GM12801 (cell line): ENCODE results near the gene MAPK8IP2.

Source experiments
- TF ChIP-seq, protein P1 (sequence below): IDR thresholded peaks from one replicate; pipeline ENCODE4 v1.5.1; 2011; ENCODE audit warnings: control low read depth; ENCODE audit not compliant: insufficient read length; ENCODE audit errors: extremely low read depth

Gene MAPK8IP2

DNA sequence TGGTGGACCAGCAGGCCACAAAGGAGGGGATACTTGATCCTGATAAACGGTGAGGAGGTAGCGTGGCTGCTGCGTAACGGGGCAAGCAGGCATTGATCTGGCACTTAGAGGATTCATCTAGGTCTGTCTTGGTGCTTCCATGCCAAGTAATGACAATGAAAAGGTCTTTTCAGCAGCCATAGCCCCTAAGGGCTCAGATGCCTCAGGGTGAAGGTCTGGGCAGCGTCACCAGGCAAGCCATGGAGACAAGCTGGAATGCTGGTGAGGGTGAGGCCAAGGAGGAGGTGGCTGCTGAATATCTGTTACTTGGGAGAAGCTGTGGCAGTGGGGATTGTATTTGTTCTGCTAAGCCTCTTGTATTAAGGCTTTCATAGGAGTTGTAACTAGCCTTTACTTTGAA is 13.2 kb upstream of the MAPK8IP2 start:
- TF ChIP-seq, protein P1, sequence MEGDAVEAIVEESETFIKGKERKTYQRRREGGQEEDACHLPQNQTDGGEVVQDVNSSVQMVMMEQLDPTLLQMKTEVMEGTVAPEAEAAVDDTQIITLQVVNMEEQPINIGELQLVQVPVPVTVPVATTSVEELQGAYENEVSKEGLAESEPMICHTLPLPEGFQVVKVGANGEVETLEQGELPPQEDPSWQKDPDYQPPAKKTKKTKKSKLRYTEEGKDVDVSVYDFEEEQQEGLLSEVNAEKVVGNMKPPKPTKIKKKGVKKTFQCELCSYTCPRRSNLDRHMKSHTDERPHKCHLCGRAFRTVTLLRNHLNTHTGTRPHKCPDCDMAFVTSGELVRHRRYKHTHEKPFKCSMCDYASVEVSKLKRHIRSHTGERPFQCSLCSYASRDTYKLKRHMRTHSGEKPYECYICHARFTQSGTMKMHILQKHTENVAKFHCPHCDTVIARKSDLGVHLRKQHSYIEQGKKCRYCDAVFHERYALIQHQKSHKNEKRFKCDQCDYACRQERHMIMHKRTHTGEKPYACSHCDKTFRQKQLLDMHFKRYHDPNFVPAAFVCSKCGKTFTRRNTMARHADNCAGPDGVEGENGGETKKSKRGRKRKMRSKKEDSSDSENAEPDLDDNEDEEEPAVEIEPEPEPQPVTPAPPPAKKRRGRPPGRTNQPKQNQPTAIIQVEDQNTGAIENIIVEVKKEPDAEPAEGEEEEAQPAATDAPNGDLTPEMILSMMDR: no peak

DNA sequence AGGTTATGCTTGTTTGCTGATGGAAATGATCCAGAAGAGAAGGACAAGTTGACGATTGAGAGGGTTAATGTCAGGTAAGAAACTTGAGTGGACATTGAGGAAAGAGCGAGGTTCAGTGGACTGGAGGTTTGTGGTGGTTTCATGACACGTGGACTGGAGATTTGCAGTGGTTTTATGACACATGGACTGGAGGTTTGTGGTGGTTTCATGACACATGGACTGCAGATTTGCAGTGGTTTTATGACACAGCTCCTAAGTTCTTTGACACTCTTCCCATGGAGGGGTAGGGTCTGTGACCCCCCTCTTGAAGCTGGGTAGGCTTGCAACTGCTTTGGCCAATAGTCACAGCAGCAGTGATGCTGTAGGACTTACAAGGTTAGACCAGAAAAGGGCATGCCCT is 5.4 kb upstream of the MAPK8IP2 start:
- TF ChIP-seq, protein P1: no peak

DNA sequence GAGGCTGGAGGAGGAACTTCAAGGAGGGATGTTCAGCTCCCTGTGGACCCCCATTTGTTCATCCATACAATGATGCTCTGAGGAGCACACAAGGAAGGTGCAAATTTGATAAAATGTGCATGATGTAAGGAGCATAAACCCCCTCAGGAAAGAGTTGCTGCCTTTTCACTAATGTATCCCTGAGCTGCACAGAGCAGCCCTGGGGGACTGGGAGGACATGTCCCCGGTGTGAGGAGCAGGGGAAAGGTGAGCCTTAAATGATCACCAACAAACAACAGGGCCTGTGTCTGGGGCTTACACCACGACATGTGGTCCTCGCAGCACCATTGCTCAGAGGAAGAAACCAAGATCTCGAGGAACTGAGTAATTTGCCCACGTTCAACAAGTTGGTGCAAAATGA is 3.5 kb upstream of the MAPK8IP2 start:
- TF ChIP-seq, protein P1: no peak

DNA sequence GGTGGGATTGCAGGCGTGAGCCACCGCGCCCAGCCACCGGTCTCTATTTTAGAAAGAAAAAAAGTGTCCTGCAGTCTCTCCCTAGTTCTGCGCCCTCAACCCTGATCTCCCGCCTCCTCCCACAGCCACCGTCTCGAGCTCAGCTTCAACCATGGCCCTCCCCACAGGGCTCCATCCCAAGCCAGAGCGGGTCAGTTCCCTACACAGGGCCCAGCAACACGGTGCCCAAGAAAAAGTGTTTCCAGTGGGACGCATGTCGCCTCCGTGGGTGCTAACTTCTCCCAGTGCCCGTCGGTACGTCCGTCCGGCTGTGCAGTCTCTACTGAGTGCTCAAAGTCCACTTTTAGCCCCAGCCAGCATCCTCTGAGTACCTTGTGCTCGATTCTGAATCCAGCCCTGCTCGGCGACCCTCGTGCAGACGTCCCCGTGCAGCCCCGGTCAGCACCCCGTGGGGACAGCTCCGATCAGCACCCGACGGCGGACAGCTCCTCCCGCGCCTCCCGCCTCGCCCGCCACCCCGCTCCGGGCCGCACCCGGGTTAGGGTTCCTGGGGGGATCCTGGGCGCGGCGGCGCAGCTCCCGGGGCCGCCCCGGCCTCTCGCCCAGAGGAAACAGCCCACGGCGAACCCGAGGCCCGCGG is 657 bp upstream of the MAPK8IP2 start:
- TF ChIP-seq, protein P1: no peak

DNA sequence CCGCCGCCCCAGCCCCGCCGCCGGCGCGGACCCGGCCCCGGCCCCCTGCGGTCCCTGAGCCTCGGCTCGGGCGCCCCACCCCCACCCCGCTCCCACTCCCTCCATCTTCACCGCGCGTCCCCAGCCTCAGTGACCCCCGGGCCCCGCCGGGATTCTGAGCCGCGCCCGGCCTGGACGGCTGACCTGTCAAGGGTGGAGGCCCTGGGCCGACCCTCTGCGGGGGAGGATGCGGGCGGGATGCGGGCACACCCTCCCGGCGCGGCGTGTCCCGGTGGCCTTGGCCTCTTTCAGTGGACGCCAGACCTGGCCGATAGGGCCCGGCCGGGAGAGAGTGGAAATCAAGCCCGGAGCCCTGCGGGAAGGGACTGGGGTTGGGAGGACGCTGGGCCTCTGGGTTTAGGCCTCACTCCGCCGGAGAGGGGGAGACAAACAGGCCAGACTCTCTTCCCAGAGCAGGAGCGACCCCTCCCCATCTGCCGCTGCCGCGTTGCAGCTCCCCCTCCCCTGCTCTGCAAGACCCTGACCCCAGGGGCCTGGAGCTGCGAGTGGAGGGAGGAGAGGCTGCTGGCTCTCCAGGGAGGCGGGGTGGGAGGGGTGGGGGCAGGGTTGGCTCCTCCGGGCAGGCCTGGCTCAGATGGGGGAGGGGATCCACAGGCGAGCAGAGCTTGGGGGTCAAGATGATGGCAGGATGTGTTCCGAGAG is 525 bp downstream of the MAPK8IP2 start:
- TF ChIP-seq, protein P1: no peak

DNA sequence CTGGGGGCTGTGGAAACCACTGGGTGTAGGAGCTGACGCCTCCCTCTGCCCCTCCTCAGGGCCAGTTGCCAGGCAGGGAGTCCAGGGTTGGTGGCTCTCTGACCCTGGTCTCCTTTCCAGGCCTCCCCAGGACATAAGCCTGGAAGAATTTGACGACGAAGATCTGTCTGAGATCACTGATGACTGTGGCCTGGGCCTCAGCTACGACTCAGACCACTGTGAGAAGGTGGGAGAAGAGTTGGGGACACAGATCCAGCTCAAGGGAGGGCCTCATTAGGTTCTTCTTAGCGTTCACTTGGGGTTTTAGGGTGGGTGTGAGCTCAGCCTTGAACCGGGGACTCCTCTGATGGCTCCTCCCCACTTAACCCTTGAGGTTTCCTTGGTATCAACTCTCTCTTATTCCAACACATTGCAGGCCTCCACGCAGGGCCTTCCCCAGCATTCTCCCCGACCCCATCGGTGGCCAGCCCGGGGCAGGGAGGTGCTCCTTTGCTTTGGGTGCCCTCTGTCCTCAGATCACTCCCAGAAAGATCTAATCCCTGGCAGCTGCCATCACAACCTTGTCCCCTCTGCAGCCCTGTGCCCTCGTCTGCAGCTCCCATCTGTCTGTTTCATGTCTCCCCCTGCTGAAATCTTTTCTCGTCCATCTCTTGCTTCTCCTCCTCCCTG is 1.2 kb downstream of the MAPK8IP2 start:
- TF ChIP-seq, protein P1: no peak

DNA sequence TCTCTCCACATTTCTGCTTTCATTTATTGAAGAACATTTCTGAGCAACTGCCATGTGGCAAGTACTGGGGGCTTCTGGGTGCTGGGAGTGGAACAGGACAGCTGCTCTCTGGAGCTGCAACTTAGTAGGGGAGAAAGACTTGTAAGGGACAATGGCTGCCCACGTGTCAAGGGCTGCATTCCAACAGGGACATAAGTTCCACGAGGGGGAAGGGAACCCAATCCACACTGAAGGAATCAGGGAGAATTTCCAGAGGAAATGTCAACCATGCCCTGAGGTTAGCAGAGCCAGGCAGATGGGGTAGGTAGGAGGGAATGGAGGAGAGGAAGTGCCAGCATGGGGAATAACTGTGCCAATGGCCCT is 1.7 kb downstream of the MAPK8IP2 start:
- TF ChIP-seq, protein P1: no peak
